Body of pancreas (tissue), 4 donors: ENCODE measurements around the gene ERMAP.

Experiments
- CTCF ChIP-seq, 7 experiments: fragments of 450-650 bp in 4 of 7; fragments of 200-600 bp in 3 of 7; sonication (generic) in 3 of 7; IDR thresholded peaks; one replicate each; pipeline ENCODE4 v1.5.1; 2016 to 2019; ENCODE audit warnings: antibody characterized with exemption in 7 of 7
- POLR2A ChIP-seq, 3 donors: fragments of 450-650 bp; IDR thresholded peaks; one replicate each; pipeline ENCODE4 v1.6.1; 2016; ENCODE audit warnings: antibody characterized with exemption in 3 of 3, mild to moderate bottlenecking in 2 of 3

- TF ChIP-seq CTCF (IDR thresholded peaks at IDR 0.05) = no peak
- no peak for TF ChIP-seq POLR2A (IDR thresholded peaks at IDR 0.05)
These were observed 24.7 kb downstream of the ERMAP start for GRCh38 chr1:42841440-42842147.
